OCI-LY7 (cell line): ENCODE results near the gene FOXG1.

Experiments
- CTCF ChIP-seq: fragments of 200-600 bp; sonication (generic); conservative IDR thresholded peaks from 2 replicates; pipeline ENCODE4 v1.5.1; 2014; ENCODE audit warnings: mild to moderate bottlenecking, antibody characterized with exemption, low read length, moderate library complexity, mixed read lengths
- EZH2phosphoT487 ChIP-seq: fragments of 200-600 bp; sonication (generic); IDR thresholded peaks from 2 replicates; pipeline ENCODE4 v1.6.1; 2018; ENCODE audit warnings: low read depth, borderline replicate concordance, mild to moderate bottlenecking, mixed run types, antibody characterized with exemption, low read length, moderate library complexity, mixed read lengths

GRCh38 chr14:28780843-28781820 is 14.5 kb downstream of the FOXG1 start:
- TF ChIP-seq EZH2phosphoT487 (no peak), CTCF (no peak)
